NCI-H526 (cell line): ENCODE results near the gene TTC3.

Experiments used
- DNase-seq, 2 experiments: peaks; one replicate each; lab custom pipeline; 2025; lab: John Stamatoyannopoulos, UW

TTC3 gene

GRCh38 chr21:37251294-37251634, 178.2 kb downstream of the TTC3 start:
- DNase-seq, result no peak
